K562 (cell line): ENCODE measurements around the gene ZBTB22. TPM values are rescaled to one million over a fixed set of nuclear protein-coding genes. Genes with fewer than 3 reads are reported as not detected.

ENCODE experiments used
- ATAC-seq: fragments of 200-7000 bp; cut with Tn5 transposase; 3 replicates; pipeline ENCODE4 v1.9.1; 2020; ENCODE audit warnings: moderate library complexity
- BruUV-seq: library from RNA; stranded (reverse); fragments of 400-500 nt; replicated peaks from 2 replicates; lab custom pipeline; 2021; lab: Mats Ljungman, UMichigan
- CTCF ChIA-PET: fragments of 300-600 bp; formaldehyde crosslinking; extraction: SDS; loops from one replicate; lab custom pipeline; 2021; ENCODE audit warnings: low intra/inter-chr PET ratio; lab: Yijun Ruan, JAX
- POLR2A ChIA-PET: fragments of 300-600, 350-650 bp; sonication (Branson Sonifier 250); formaldehyde crosslinking; extraction: SDS; loops from one replicate; lab custom pipeline; 2021; ENCODE audit warnings: antibody characterized with exemption, inconsistent platforms; lab: Yijun Ruan, JAX
- DNase-seq, 4 experiments: peaks; one replicate each; pipeline versions ENCODE4 v3.0.0 to v3.0.0-alpha.2; 2011 to 2018; ENCODE audit warnings: low spot score in 3 of 4, mixed read lengths in 3 of 4; ENCODE audit errors: extremely low read depth in 1 of 4
- FAIRE-seq: peaks from 2 replicates; lab custom pipeline; 2011; peaks lifted over from hg19 to GRCh38; lab: Jason Lieb, UNC
- H2AFZ ChIP-seq: 2 replicates; pipeline ENCODE4 v1.6.0; 2011; ENCODE audit warnings: low read depth, low read length, control low read depth, inconsistent platforms
- H3K27ac ChIP-seq: fragments of 200-600 bp; 3 replicates; pipeline ENCODE4 v1.8.0; 2011; ENCODE audit warnings: low read depth, mild to moderate bottlenecking, control low read depth, inconsistent platforms, low read length, moderate library complexity, mixed read lengths; ENCODE audit errors: extremely low read depth
- H3K27me3 ChIP-seq, 2 experiments: fragments of 300-600 bp in 1 of 2; 2 replicates in 1 of 2; 3 replicates in 1 of 2; pipeline versions ENCODE4 v1.6.0 to v1.8.0; 2011; ENCODE audit warnings: inconsistent platforms in 2 of 2, low read length in 2 of 2, mild to moderate bottlenecking in 1 of 2, mixed read lengths in 1 of 2, moderate library complexity in 1 of 2; ENCODE audit not compliant: control insufficient read depth in 2 of 2, insufficient read depth in 2 of 2
- H3K36me3 ChIP-seq: fragments of 300-600 bp; 3 replicates; pipeline ENCODE4 v1.8.0; 2011; ENCODE audit warnings: mild to moderate bottlenecking, low read length, inconsistent platforms; ENCODE audit not compliant: control insufficient read depth, insufficient read depth
- H3K4me1 ChIP-seq, 2 experiments: fragments of 200-600 bp in 1 of 2; replicated peaks in 1 of 2; 2 replicates in 1 of 2; 3 replicates in 1 of 2; pipeline versions ENCODE4 v1.5.1 to v1.8.0; 2011; ENCODE audit warnings: inconsistent platforms in 2 of 2, low read length in 2 of 2, mild to moderate bottlenecking in 1 of 2, mixed read lengths in 1 of 2, moderate library complexity in 1 of 2; ENCODE audit not compliant: control insufficient read depth in 2 of 2, insufficient read depth in 2 of 2
- H3K4me2 ChIP-seq: 2 replicates; pipeline ENCODE4 v1.6.1; 2011; ENCODE audit warnings: low read length, control low read depth, inconsistent platforms, mixed read lengths; ENCODE audit not compliant: insufficient read depth
- H3K4me3 ChIP-seq: fragments of 200-600 bp; sonication (generic), shearing (Covaris generic); 2 replicates; pipeline ENCODE4 v1.5.1; 2016; ENCODE audit warnings: control low read depth, inconsistent platforms
- H3K79me2 ChIP-seq: fragments of 200-600 bp; 3 replicates; pipeline ENCODE4 v1.8.0; 2011; ENCODE audit warnings: low read length, inconsistent platforms; ENCODE audit not compliant: control insufficient read depth, insufficient read depth
- H3K9ac ChIP-seq, 2 experiments: 2 replicates each; pipeline versions ENCODE4 v1.6.0 to v1.6.1; 2011; ENCODE audit warnings: low read depth in 2 of 2, low read length in 2 of 2, control low read depth in 1 of 2, inconsistent platforms in 1 of 2, mild to moderate bottlenecking in 1 of 2, mixed read lengths in 1 of 2; ENCODE audit not compliant: insufficient read depth in 1 of 2
- H3K9me1 ChIP-seq: one replicate; pipeline ENCODE4 v1.6.0; 2011; ENCODE audit warnings: inconsistent platforms, mild to moderate bottlenecking, low read length, moderate library complexity; ENCODE audit not compliant: control insufficient read depth, insufficient read depth
- H3K9me3 ChIP-seq: replicated peaks from 2 replicates; pipeline ENCODE4 v1.5.1; 2011; ENCODE audit warnings: low read depth, low read length, inconsistent platforms; ENCODE audit not compliant: control insufficient read depth, insufficient read depth
- H4K20me1 ChIP-seq: replicated peaks from 2 replicates; pipeline ENCODE4 v1.6.1; 2011; ENCODE audit warnings: low read length, inconsistent platforms, mixed read lengths; ENCODE audit not compliant: control insufficient read depth, insufficient read depth
- CTBP1 ChIP-seq: fragments of 450-650 bp; IDR thresholded peaks from 2 replicates; pipeline ENCODE4 v1.6.1; 2016; ENCODE audit warnings: borderline replicate concordance
- HDGF ChIP-seq: fragments of 450-650 bp; IDR thresholded peaks from 2 replicates; pipeline ENCODE4 v1.6.1; 2016
- MEF2D ChIP-seq: conservative IDR thresholded peaks from 2 replicates; pipeline ENCODE4 v1.6.1; 2016; ENCODE audit warnings: low read depth, missing genetic modification characterization, missing compliant biosample characterization
- SIRT6 ChIP-seq: IDR thresholded peaks from one replicate; pipeline ENCODE4 v1.6.1; 2012; ENCODE audit warnings: low read depth, mild to moderate bottlenecking, control low read depth, inconsistent platforms, low read length, moderate library complexity
- SUPT5H ChIP-seq: fragments of 450-650 bp; IDR thresholded peaks from 2 replicates; pipeline ENCODE4 v1.6.1; 2016
- ZNF282 ChIP-seq: sonication (generic); formaldehyde crosslinking; IDR thresholded peaks from 2 replicates; pipeline ENCODE4 v1.8.1; 2023; ENCODE audit warnings: missing genetic modification reagents
- ZNF512 ChIP-seq: IDR thresholded peaks from 2 replicates; pipeline ENCODE4 v1.6.1; 2016; ENCODE audit warnings: missing genetic modification characterization, missing compliant biosample characterization
- WGBS: fragments of 100-300 bp; shearing (Covaris generic); methylation state at CpG from one replicate; pipeline ENCODE4 v1.1.6; 2016; ENCODE audit warnings: low coverage, mixed read lengths; ENCODE audit not compliant: insufficient coverage; ENCODE audit errors: missing lambda C conversion rate; 5-methylcytosine and 5-hydroxymethylcytosine counted together
- in situ Hi-C: fragments of 300-500 bp; cut with MboI; formaldehyde crosslinking; loops from 4 replicates; pipeline ENCODE4 v1.15.0; 2018; ENCODE audit warnings: inconsistent platforms, mixed read lengths
- intact Hi-C: fragments of 100-400 bp; cut with micrococcal nuclease; formaldehyde crosslinking; loops from 2 replicates; pipeline ENCODE4 v1.14.2; 2022
- polyA plus RNA-seq, 8 experiments: library from polyadenylated mRNA; depleted of rRNA in 4 of 8; stranded (reverse) in 5 of 8; unstranded in 3 of 8; fragments of >200 nt; fragmentation: Nextera tagmentation in 2 of 8; fragmentation: Illumina TruSeq in 1 of 8; extraction: Ambion mirVana in 2 of 8; extraction: Trizol in 1 of 8; gene quantifications; 2 replicates each; pipeline versions ENCODE4 v1.2.1 to v1.2.3, GENCODE V29; 2011 to 2014; ENCODE audit warnings: inconsistent platforms in 1 of 8, missing spikeins in 1 of 8
- total RNA-seq, 7 experiments: library from RNA; depleted of rRNA in 6 of 7; stranded (reverse); fragments of >200 nt in 6 of 7; fragmentation: Illumina TruSeq in 2 of 7; extraction: Trizol in 2 of 7; gene quantifications; 2 replicates each; pipeline versions ENCODE4 v1.2.1 to v1.2.3, GENCODE V29; 2011 to 2021; ENCODE audit warnings: low replicate concordance in 1 of 7
- TF ChIP-seq, protein P1 (sequence below), 2 experiments: fragments of 450-650 bp in 1 of 2; IDR thresholded peaks; 2 replicates each; pipeline ENCODE4 v1.6.1; 2011 to 2017; ENCODE audit warnings: low read depth in 2 of 2, antibody characterized with exemption in 1 of 2, borderline replicate concordance in 1 of 2, low read length in 1 of 2, mild to moderate bottlenecking in 1 of 2, mixed read lengths in 1 of 2; ENCODE audit not compliant: control insufficient read depth in 1 of 2

Gene ZBTB22
- total and polyA plus RNA-seq, 9 of the 15 experiments (the other 6 are each of a cell fraction or from before 2014, with no cell fraction given) = 0.21 to 11.9 (median 7.1) TPM

- peaks cover 56 to 68% of the 10 kb centered on the region in 2 experiments for H3K4me1 ChIP-seq
- BruUV-seq = no TSS peak
- 0 out of 2 replicates have a peak, but pooled peaks cover 3% of the 10 kb centered on the region for H4K20me1 ChIP-seq
- no peak overlapping the region for H2AFZ ChIP-seq
- intact Hi-C loops (no loop called here), in situ Hi-C loops (no loop called here)
- no peak for DNase-seq
- no peaks in the 10 kb centered on the region for H3K27me3 ChIP-seq
- 76% methylated on average over 3 of the region's 3 CpGs for WGBS
- H3K36me3 ChIP-seq = peaks cover 43% of the 10 kb centered on the region
- ChIA-PET POLR2A (interaction anchor here (0.7 kb wide), 1 partner anchor 8 kb away, joined by 3 read pairs; no protein-coding TSS in a partner anchor), CTCF (no interaction called here)
- no peak for FAIRE-seq
- peak overlapping the region; percentile 88 for H3K4me2 ChIP-seq
- H3K4me3 ChIP-seq = peak overlapping the region; percentile 3; the same call in 1 of the 2 replicates
- ATAC-seq = no peak
- no peaks in the 10 kb centered on the region for H3K9me3 ChIP-seq
- peak overlapping the region; percentile 89 for H3K27ac ChIP-seq
- H3K9ac ChIP-seq = peak overlapping the region; percentile 30 to 55; a peak in 2 of 4 replicates
- TF ChIP-seq CTBP1 = no peak
- TF ChIP-seq SUPT5H = 0 out of 2 replicates have a peak, but pooled peaks have one; percentile 18
- no peak for TF ChIP-seq SIRT6
- TF ChIP-seq HDGF = peak; percentile 63; the same call in 1 of the 2 replicates
- TF ChIP-seq MEF2D = no peak
- TF ChIP-seq ZNF512 (tag) = 0 out of 2 replicates have a peak, but pooled peaks have one; percentile 0
- TF ChIP-seq ZNF282 (CRISPR knock-in tag) = no peak
- TF ChIP-seq, protein P1, sequence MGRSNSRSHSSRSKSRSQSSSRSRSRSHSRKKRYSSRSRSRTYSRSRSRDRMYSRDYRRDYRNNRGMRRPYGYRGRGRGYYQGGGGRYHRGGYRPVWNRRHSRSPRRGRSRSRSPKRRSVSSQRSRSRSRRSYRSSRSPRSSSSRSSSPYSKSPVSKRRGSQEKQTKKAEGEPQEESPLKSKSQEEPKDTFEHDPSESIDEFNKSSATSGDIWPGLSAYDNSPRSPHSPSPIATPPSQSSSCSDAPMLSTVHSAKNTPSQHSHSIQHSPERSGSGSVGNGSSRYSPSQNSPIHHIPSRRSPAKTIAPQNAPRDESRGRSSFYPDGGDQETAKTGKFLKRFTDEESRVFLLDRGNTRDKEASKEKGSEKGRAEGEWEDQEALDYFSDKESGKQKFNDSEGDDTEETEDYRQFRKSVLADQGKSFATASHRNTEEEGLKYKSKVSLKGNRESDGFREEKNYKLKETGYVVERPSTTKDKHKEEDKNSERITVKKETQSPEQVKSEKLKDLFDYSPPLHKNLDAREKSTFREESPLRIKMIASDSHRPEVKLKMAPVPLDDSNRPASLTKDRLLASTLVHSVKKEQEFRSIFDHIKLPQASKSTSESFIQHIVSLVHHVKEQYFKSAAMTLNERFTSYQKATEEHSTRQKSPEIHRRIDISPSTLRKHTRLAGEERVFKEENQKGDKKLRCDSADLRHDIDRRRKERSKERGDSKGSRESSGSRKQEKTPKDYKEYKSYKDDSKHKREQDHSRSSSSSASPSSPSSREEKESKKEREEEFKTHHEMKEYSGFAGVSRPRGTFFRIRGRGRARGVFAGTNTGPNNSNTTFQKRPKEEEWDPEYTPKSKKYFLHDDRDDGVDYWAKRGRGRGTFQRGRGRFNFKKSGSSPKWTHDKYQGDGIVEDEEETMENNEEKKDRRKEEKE (IDR thresholded peaks at IDR 0.05; ENCODE audit: borderline replicate concordance in 1 of 2, control insufficient read depth in 1 of 2, low read depth in 2 of 2, low read length in 1 of 2) = peak in 1 of 2 experiments; percentile 35; a peak in 1 of 4 replicates
- TF ChIP-seq, all 486 proteins: peak for 4
- peaks cover 52% of the 10 kb centered on the region for H3K79me2 ChIP-seq
- H3K9me1 ChIP-seq = peaks cover 3% of the 10 kb centered on the region
Measured at GRCh38 chr6:33319939-33320314, 2.4 kb upstream of the ZBTB22 start.
